Measurements from ENCODE around the gene ITGAV.

DNA sequence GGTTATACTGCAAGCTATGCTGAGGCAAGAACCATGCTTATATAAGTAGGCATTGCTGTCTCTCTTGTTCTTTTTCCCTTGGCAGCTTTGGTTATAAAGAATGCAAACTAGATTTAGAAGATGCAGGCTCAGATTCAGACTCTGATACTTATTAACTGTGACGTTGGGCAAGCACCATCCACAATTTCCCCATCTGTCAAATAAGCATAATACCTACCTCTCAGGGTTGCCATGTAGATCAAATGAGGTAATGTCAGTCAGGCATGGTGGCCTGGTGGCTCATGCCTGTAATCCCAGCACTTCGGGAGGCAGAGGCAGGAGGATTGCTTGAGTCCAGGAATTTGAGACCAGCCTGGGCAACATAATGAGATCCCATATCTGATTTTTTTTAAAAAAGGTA, 21.7 kb downstream of the ITGAV start:
- TF ChIP-seq POLR2A (IDR thresholded peaks at IDR 0.05), result no peak
- TF ChIP-seq, protein P1, sequence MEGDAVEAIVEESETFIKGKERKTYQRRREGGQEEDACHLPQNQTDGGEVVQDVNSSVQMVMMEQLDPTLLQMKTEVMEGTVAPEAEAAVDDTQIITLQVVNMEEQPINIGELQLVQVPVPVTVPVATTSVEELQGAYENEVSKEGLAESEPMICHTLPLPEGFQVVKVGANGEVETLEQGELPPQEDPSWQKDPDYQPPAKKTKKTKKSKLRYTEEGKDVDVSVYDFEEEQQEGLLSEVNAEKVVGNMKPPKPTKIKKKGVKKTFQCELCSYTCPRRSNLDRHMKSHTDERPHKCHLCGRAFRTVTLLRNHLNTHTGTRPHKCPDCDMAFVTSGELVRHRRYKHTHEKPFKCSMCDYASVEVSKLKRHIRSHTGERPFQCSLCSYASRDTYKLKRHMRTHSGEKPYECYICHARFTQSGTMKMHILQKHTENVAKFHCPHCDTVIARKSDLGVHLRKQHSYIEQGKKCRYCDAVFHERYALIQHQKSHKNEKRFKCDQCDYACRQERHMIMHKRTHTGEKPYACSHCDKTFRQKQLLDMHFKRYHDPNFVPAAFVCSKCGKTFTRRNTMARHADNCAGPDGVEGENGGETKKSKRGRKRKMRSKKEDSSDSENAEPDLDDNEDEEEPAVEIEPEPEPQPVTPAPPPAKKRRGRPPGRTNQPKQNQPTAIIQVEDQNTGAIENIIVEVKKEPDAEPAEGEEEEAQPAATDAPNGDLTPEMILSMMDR (IDR thresholded peaks at IDR 0.05), result no peak
